RWPE1 (cell line): ENCODE results near the gene LIPE.
A peak's percentile ranks its signal among the peaks of the same experiment; 100 is the strongest.

Experiments used
- CTCF ChIA-PET: fragments of 350-600 bp; sonication (Branson Sonifier 250); formaldehyde crosslinking; extraction: SDS; loops from one replicate; lab custom pipeline; 2021; lab: Yijun Ruan, JAX
- POLR2A ChIA-PET: fragments of 400-600 bp; formaldehyde crosslinking; extraction: SDS; loops from one replicate; lab custom pipeline; 2020; ENCODE audit warnings: antibody characterized with exemption; ENCODE audit not compliant: low non-redundant PET; lab: Yijun Ruan, JAX
- DNase-seq: peaks from one replicate; pipeline ENCODE4 v3.0.0; 2012; ENCODE audit warnings: low spot score
- H3K27ac ChIP-seq: fragments of 450-650 bp; 2 replicates; pipeline ENCODE4 v1.5.1; 2017
- CTCF ChIP-seq: fragments of 450-650 bp; conservative IDR thresholded peaks from 2 replicates; pipeline ENCODE4 v1.5.1; 2017; ENCODE audit warnings: low read depth, mild to moderate bottlenecking

The LIPE gene

GRCh38 chr19:42396381-42397262 lies 30.6 kb downstream of the LIPE start:
- POLR2A ChIA-PET, result interaction anchor here (0.5 to 0.7 kb wide), 2 partner anchors 12 to 133 kb away, joined by 3 to 5 read pairs; no protein-coding TSS in a partner anchor
- peak overlapping the region; percentile 95 for H3K27ac ChIP-seq
- CTCF ChIA-PET, result interaction anchor here (0.9 to 1.2 kb wide), 3 partner anchors 9 to 42 kb away, joined by 3 to 5 read pairs (median 4); no protein-coding TSS in a partner anchor
- peak; percentile 100 for DNase-seq
- no peak for TF ChIP-seq CTCF

GRCh38 chr19:42394751-42395150 lies 32.4 kb downstream of the LIPE start:
- H3K27ac ChIP-seq, result no peak overlapping the region
- no peak for TF ChIP-seq CTCF
- no peak for DNase-seq
- ChIA-PET CTCF (interaction anchor here (0.6 kb wide), 1 partner anchor 49 kb away, joined by 9 read pairs; no protein-coding TSS in a partner anchor), POLR2A (no interaction called here)

- no peak for DNase-seq
- CTCF ChIA-PET, result interaction anchor here (0.6 kb wide), 1 partner anchor 149 kb away, joined by 3 read pairs; no protein-coding TSS in a partner anchor
- H3K27ac ChIP-seq, result no peak overlapping the region
- TF ChIP-seq CTCF, result no peak
- POLR2A ChIA-PET, result no interaction called here
Observed at GRCh38 chr19:42392165-42392564, 35.0 kb downstream of the LIPE start.

- no peak within 1 kb of the TSS for H3K27ac ChIP-seq
- TF ChIP-seq CTCF, result no peak
- ChIA-PET CTCF (no interaction called here), POLR2A (no interaction called here)
- no peak for DNase-seq
Observed at GRCh38 chr19:42389899-42390298, 37.3 kb downstream of the LIPE start, which contains the start of gene CNFN. CNFN (minus strand) TSS chr19:42390297; CDS start chr19:42389037, 1,260 bp downstream.

- DNase-seq, result no peak
- no peak for TF ChIP-seq CTCF
- ChIA-PET CTCF (no interaction called here), POLR2A (no interaction called here)
- H3K27ac ChIP-seq, result no peak overlapping the region
Observed at GRCh38 chr19:42388851-42389489, 38.2 kb downstream of the LIPE start.
